Keratinocyte (primary cell): ENCODE data around the gene NKX1-2. TPM values are rescaled to one million over a fixed set of nuclear protein-coding genes. Genes with fewer than 3 reads are reported as not detected.

ENCODE experiments used
- DNase-seq: peaks from one replicate; pipeline ENCODE4 v3.0.0-alpha.2; 2011; ENCODE audit warnings: low read depth, missing footprints, low spot score
- FAIRE-seq: peaks from 2 replicates; lab custom pipeline; 2011; peaks lifted over from hg19 to GRCh38; lab: Jason Lieb, UNC
- H2AFZ ChIP-seq: 2 replicates; pipeline ENCODE4 v1.6.0; 2012; ENCODE audit warnings: low read length, control low read depth, inconsistent platforms; ENCODE audit not compliant: control insufficient read depth
- H3K27ac ChIP-seq: 2 replicates; pipeline ENCODE4 v1.5.1; 2011; ENCODE audit warnings: low read length; ENCODE audit not compliant: control insufficient read depth, insufficient read depth
- H3K27me3 ChIP-seq: 3 replicates; pipeline ENCODE4 v1.6.0; 2011; ENCODE audit warnings: low read length; ENCODE audit not compliant: control insufficient read depth, insufficient read depth; ENCODE audit errors: extremely low read depth
- H3K36me3 ChIP-seq, 2 experiments: 2 replicates in 1 of 2; 3 replicates in 1 of 2; pipeline ENCODE4 v1.5.1; 2011; ENCODE audit warnings: low read length in 2 of 2, mild to moderate bottlenecking in 1 of 2; ENCODE audit not compliant: control insufficient read depth in 2 of 2, insufficient read depth in 2 of 2; ENCODE audit errors: extremely low read depth in 1 of 2
- H3K4me1 ChIP-seq: 3 replicates; pipeline ENCODE4 v1.5.1; 2011; ENCODE audit warnings: low read length; ENCODE audit not compliant: control insufficient read depth, insufficient read depth; ENCODE audit errors: extremely low read depth
- H3K4me2 ChIP-seq: 3 replicates; pipeline ENCODE4 v1.6.0; 2011; ENCODE audit warnings: low read depth, low read length; ENCODE audit not compliant: control insufficient read depth, insufficient read depth; ENCODE audit errors: extremely low read depth
- H3K4me3 ChIP-seq, 3 experiments: fragments of 200-600 bp in 1 of 3; sonication (generic) in 1 of 3; 2 replicates in 2 of 3; 3 replicates in 1 of 3; pipeline ENCODE4 v1.5.1; 2011 to 2016; ENCODE audit warnings: low read length in 3 of 3, mild to moderate bottlenecking in 3 of 3, control low read depth in 2 of 3, inconsistent platforms in 1 of 3, low read depth in 1 of 3, mixed read lengths in 1 of 3, mixed run types in 1 of 3, moderate library complexity in 1 of 3; ENCODE audit not compliant: control insufficient read depth in 2 of 3, insufficient read depth in 2 of 3; ENCODE audit errors: extremely low read depth in 1 of 3
- H3K79me2 ChIP-seq: 2 replicates; pipeline ENCODE4 v1.6.0; 2012; ENCODE audit warnings: low read length; ENCODE audit not compliant: control insufficient read depth, insufficient read depth
- H3K9ac ChIP-seq: 3 replicates; pipeline ENCODE4 v1.6.0; 2011; ENCODE audit warnings: low read length; ENCODE audit not compliant: control insufficient read depth, insufficient read depth; ENCODE audit errors: extremely low read depth
- H3K9me1 ChIP-seq: 3 replicates; pipeline ENCODE4 v1.6.0; 2011; ENCODE audit warnings: low read length; ENCODE audit not compliant: control insufficient read depth, insufficient read depth; ENCODE audit errors: extremely low read depth
- H3K9me3 ChIP-seq: 2 replicates; pipeline ENCODE4 v1.5.1; 2012; ENCODE audit warnings: low read depth, low read length; ENCODE audit not compliant: control insufficient read depth
- H4K20me1 ChIP-seq: 3 replicates; pipeline ENCODE4 v1.6.0; 2011; ENCODE audit warnings: low read length; ENCODE audit not compliant: control insufficient read depth, insufficient read depth; ENCODE audit errors: extremely low read depth
- CTCF ChIP-seq, 3 experiments: IDR thresholded peaks in 1 of 3; conservative IDR thresholded peaks in 1 of 3; optimal IDR thresholded peaks in 1 of 3; 2 replicates in 2 of 3; 3 replicates in 1 of 3; pipeline versions ENCODE3 to v1.5.1; 2011; ENCODE audit warnings: low read length in 3 of 3, mild to moderate bottlenecking in 3 of 3, moderate library complexity in 2 of 3, control low read depth in 1 of 3, inconsistent platforms in 1 of 3; ENCODE audit not compliant: insufficient read depth in 2 of 3; ENCODE audit errors: extremely low read depth in 1 of 3
- EZH2 ChIP-seq: IDR thresholded peaks from one replicate; pipeline ENCODE4 v1.6.1; 2012; ENCODE audit warnings: inconsistent platforms, mild to moderate bottlenecking, low read length, moderate library complexity
- dilution Hi-C: fragments of 300-500 bp; cut with MboI; formaldehyde crosslinking; loops from one replicate; pipeline ENCODE4 v1.7.0; 2020; ENCODE audit warnings: low sequenced_read_pairs; ENCODE audit not compliant: extremely low pct_ligation_motif_present
- polyA plus RNA-seq, 5 experiments: library from polyadenylated mRNA; depleted of rRNA in 3 of 5; stranded (reverse) in 3 of 5; stranded (forward) in 1 of 5; unstranded in 1 of 5; fragments of >200 nt; gene quantifications; 1 replicate in 1 of 5; 2 replicates in 3 of 5; 3 replicates in 1 of 5; pipeline versions ENCODE4 v1.2.1 to v1.2.3, GENCODE V29; 2011 to 2012; ENCODE audit warnings: missing spikeins in 2 of 5, low read depth in 1 of 5, low replicate concordance in 1 of 5

The NKX1-2 gene
- polyA plus RNA-seq, 1 donor (not counting 4 experiments of a cell fraction or from before 2014, with no cell fraction given): 1.9 TPM

GRCh38 chr10:124470544-124471434, 21.0 kb upstream of the NKX1-2 start:
- Histone ChIP-seq H3K4me2 (no peak overlapping the region), H3K4me1 (no peaks in the 10 kb centered on the region), H3K36me3 (peaks cover 0 to 4% of the 10 kb centered on the region in 2 experiments), H2AFZ (no peak overlapping the region), H3K79me2 (peaks cover 10% of the 10 kb centered on the region), H3K27ac (no peak overlapping the region), H3K9ac (no peak overlapping the region), H3K9me3 (no peaks in the 10 kb centered on the region), H3K4me3 (no peak overlapping the region), H3K27me3 (no peaks in the 10 kb centered on the region), H3K9me1 (peaks cover 2% of the 10 kb centered on the region), H4K20me1 (no peaks in the 10 kb centered on the region)
- DNase-seq: no peak
- TF ChIP-seq EZH2 (no peak), CTCF (optimal IDR thresholded peaks at IDR 0.05 in 1 of 3, IDR thresholded peaks at IDR 0.05 in 1 of 3, conservative IDR thresholded peaks at IDR 0.05 in 1 of 3; ENCODE audit: extremely low read depth in 1 of 3, insufficient read depth in 2 of 3, low read length in 3 of 3) (no peak)
- dilution Hi-C loops: no loop called here
- FAIRE-seq: no peak

- TF ChIP-seq CTCF (optimal IDR thresholded peaks at IDR 0.05 in 1 of 3, IDR thresholded peaks at IDR 0.05 in 1 of 3, conservative IDR thresholded peaks at IDR 0.05 in 1 of 3; ENCODE audit: extremely low read depth in 1 of 3, insufficient read depth in 2 of 3, low read length in 3 of 3) (no peak), EZH2 (no peak)
- no peak overlapping the region for H3K27ac ChIP-seq
- H3K4me3 ChIP-seq: no peak overlapping the region
- no peaks in the 10 kb centered on the region for H3K9me3 ChIP-seq
- FAIRE-seq (no peak), DNase-seq (no peak)
- no peak overlapping the region for H3K9ac ChIP-seq
- no peak overlapping the region for H3K4me2 ChIP-seq
- no peaks in the 10 kb centered on the region for H3K4me1 ChIP-seq
- no peak overlapping the region for H2AFZ ChIP-seq
- H4K20me1 ChIP-seq: no peaks in the 10 kb centered on the region
- H3K36me3 ChIP-seq: peaks cover 0 to 4% of the 10 kb centered on the region in 2 experiments
- H3K27me3 ChIP-seq: no peaks in the 10 kb centered on the region
- peaks cover 12% of the 10 kb centered on the region for H3K79me2 ChIP-seq
- dilution Hi-C loops: no loop called here
- H3K9me1 ChIP-seq: peaks cover 2% of the 10 kb centered on the region
Observed at GRCh38 chr10:124469956-124470484, 20.2 kb upstream of the NKX1-2 start.
